DND-41 (cell line): ENCODE data around the gene CHM.

Experiments
- CTCF ChIP-seq: IDR thresholded peaks from 2 replicates; pipeline ENCODE4 v1.5.1; 2012; ENCODE audit warnings: borderline replicate concordance, low read length, moderate library complexity, mild to moderate bottlenecking; ENCODE audit not compliant: poor library complexity, severe bottlenecking; ENCODE audit errors: extremely low read depth
- EZH2 ChIP-seq: IDR thresholded peaks from 3 replicates; pipeline ENCODE4 v1.6.1; 2012; ENCODE audit warnings: borderline replicate concordance, low read depth, mild to moderate bottlenecking, moderate library complexity, low read length, inconsistent platforms; ENCODE audit not compliant: severe bottlenecking

GRCh38 chrX:85995641-85996040, 51.7 kb downstream of the CHM start:
- no peak for TF ChIP-seq CTCF
- TF ChIP-seq EZH2: no peak
